GM10248 (cell line): ENCODE results near the gene TERB1.

ENCODE experiments used
- CTCF ChIA-PET: fragments of 300-600 bp; sonication (Branson Sonifier 250); formaldehyde crosslinking; extraction: SDS; loops from one replicate; lab custom pipeline; 2021; ENCODE audit warnings: antibody characterized with exemption; lab: Yijun Ruan, JAX
- POLR2A ChIA-PET: fragments of 350-650 bp; sonication (Branson Sonifier 250); formaldehyde crosslinking; extraction: SDS; loops from one replicate; lab custom pipeline; 2020; ENCODE audit warnings: antibody characterized with exemption; lab: Yijun Ruan, JAX
- DNase-seq: peaks from one replicate; pipeline ENCODE4 v3.0.0; 2012; ENCODE audit errors: extremely low spot score
- CTCF ChIP-seq: IDR thresholded peaks from 2 replicates; pipeline ENCODE4 v1.5.1; 2012; ENCODE audit warnings: mild to moderate bottlenecking, low read depth; ENCODE audit errors: extremely low read depth, missing control alignments, control extremely low read depth

TERB1 gene

DNA sequence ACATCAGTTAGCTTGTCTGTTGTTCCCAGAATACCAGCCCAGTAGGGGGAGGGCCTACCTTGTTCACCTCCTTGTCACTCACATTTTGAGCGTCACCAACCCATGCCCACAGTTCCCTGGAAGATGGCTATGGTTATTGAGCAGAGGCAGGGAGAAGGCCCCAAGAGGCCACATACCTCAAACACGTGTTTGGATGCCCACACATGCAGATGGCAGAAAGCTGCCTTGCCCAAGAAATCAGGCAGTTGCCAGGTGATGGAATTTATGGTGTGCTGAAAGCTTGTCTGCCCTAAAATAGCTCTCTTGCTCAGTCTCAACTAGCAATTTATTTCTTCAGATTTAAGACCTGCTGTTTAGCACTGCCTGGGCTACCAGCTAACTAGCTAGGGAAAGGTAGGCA, 88.3 kb downstream of the TERB1 start:
- POLR2A ChIA-PET: no interaction called here
- CTCF ChIA-PET: interaction anchor here (0.6 to 1.8 kb wide), 5 partner anchors 12 to 306 kb away, joined by 3 to 8 read pairs (median 3); no protein-coding TSS in a partner anchor
- no peak for DNase-seq
- TF ChIP-seq CTCF: no peak

- no peak for DNase-seq
- TF ChIP-seq CTCF: no peak
- CTCF ChIA-PET: interaction anchor here (1.1 to 1.8 kb wide), 4 partner anchors 11 to 305 kb away, joined by 3 to 8 read pairs (median 3); no protein-coding TSS in a partner anchor
- POLR2A ChIA-PET: no interaction called here
Measured at GRCh38 chr16:66712512-66712911, 88.9 kb downstream of the TERB1 start.

DNA sequence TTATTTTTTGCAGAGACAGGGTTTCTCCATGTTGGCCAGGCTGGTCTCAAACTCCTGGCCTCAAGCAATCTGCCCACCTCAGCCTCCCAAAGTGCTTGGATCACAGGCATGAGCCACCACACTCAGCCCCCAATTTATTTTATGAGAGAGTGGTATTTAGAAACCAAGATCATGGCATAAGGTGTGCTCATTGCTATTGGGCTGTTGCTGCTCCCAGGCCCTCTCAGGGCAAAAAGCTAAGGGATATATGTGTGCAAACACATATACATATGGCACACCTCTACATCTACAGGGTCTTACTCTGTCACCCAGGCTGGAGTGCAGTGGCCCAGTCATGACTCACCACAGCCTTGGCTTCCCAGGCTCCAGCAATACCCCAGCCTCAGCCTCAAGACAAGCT, 89.8 kb downstream of the TERB1 start:
- ChIA-PET CTCF (interaction anchor here (3.0 kb wide), 1 partner anchor 16 kb away, joined by 13 read pairs; no protein-coding TSS in a partner anchor), POLR2A (no interaction called here)
- TF ChIP-seq CTCF: no peak
- DNase-seq: no peak

DNA sequence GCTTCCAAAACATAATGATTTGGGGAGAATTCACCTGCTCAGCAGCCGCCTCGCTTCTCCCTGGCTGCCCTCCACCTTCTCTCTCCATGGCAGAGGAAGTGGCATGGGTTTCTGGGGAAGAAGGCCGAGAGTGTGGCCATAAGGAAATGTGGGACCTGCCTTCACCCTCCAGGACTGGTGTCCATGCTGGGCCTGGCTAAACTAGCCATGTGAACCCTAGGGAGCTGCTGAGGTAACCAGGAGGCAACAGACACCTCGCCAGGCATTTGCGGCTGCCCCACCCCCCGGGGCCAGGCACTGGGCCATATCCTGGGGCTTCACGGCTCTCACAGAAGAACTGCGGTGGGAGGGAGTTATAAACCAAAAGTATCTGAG, 94.9 kb downstream of the TERB1 start:
- CTCF ChIA-PET: interaction anchor here (1.5 kb wide), 1 partner anchor 56 kb away, joined by 4 read pairs; no protein-coding TSS in a partner anchor
- DNase-seq: no peak
- no peak for TF ChIP-seq CTCF

GRCh38 chr16:66705790-66706505, 95.4 kb downstream of the TERB1 start:
- DNase-seq: no peak
- no peak for TF ChIP-seq CTCF
- ChIA-PET CTCF (interaction anchor here (0.7 to 1.6 kb wide), 3 partner anchors 20 to 55 kb away, joined by 3 to 6 read pairs (median 4); no protein-coding TSS in a partner anchor), POLR2A (no interaction called here)

More for the DNA sequence above, 94.9 kb downstream of the TERB1 start:
- POLR2A ChIA-PET: no interaction called here
